ENCODE measurements around the gene C1orf159.

DNA sequence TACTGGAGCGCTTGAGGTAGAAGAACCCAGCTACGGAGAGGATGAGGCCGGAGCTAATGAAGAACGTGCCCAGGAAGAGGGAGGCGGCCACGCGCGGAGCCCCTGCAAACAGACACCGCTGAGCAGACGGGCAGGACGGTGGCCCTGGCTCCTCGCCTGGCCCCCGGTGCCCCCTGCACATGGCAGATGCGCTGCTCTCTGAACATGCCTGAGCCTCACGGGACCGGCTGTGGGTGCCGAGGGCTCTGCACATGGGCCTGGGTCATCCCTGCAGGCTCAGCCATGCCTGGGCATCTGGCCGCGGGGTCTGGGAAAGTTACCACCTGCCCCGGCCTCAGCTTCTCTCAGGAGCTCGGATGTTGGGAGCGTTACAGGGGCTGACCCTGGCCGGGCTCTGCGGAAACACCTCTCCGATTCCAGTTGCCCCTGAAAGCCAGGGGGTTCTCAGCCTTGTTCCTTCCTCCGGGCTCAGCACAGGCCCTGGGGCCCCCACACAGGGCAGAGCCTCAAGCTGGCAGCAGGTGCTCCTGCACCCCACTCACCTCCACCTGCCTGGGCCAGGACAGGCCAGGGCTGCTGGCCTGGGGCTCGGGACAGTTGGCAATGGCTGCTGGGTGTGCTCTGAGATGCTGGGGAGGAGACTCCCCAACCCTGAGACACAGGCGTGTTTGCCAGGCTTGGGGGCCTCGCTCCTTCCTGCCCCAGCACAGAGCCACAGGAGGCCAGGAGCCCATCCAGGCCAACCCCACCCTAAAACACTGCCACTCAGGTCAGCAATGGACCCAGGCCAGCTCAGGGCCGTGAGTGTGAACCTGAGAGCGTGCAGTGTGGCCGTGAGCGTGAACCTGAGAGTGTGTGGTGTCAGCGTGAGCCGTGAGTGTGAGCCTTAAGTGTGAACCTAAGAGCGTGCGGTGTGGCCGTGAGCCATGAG lies 29.7 kb downstream of the C1orf159 start:
- TF ChIP-seq CTCF (IDR thresholded peaks at IDR 0.05; ENCODE audit: low read depth, low read length, missing input control) (no peak), TAF1 (conservative IDR thresholded peaks at IDR 0.05) (no peak), RAD21 (IDR thresholded peaks at IDR 0.05) (no peak), GABPA (IDR thresholded peaks at IDR 0.05 in 1 of 2, conservative IDR thresholded peaks at IDR 0.05 in 1 of 2) (no peak), FOXA1 (IDR thresholded peaks at IDR 0.05) (no peak), HNF4G (IDR thresholded peaks at IDR 0.05) (no peak), SP1 (IDR thresholded peaks at IDR 0.05) (no peak), JUND (IDR thresholded peaks at IDR 0.05) (no peak), ATF3 (IDR thresholded peaks at IDR 0.05) (no peak), EGR1 (IDR thresholded peaks at IDR 0.05; ENCODE audit: low read depth in 2 of 2) (no peak)
- TF ChIP-seq, protein P1, sequence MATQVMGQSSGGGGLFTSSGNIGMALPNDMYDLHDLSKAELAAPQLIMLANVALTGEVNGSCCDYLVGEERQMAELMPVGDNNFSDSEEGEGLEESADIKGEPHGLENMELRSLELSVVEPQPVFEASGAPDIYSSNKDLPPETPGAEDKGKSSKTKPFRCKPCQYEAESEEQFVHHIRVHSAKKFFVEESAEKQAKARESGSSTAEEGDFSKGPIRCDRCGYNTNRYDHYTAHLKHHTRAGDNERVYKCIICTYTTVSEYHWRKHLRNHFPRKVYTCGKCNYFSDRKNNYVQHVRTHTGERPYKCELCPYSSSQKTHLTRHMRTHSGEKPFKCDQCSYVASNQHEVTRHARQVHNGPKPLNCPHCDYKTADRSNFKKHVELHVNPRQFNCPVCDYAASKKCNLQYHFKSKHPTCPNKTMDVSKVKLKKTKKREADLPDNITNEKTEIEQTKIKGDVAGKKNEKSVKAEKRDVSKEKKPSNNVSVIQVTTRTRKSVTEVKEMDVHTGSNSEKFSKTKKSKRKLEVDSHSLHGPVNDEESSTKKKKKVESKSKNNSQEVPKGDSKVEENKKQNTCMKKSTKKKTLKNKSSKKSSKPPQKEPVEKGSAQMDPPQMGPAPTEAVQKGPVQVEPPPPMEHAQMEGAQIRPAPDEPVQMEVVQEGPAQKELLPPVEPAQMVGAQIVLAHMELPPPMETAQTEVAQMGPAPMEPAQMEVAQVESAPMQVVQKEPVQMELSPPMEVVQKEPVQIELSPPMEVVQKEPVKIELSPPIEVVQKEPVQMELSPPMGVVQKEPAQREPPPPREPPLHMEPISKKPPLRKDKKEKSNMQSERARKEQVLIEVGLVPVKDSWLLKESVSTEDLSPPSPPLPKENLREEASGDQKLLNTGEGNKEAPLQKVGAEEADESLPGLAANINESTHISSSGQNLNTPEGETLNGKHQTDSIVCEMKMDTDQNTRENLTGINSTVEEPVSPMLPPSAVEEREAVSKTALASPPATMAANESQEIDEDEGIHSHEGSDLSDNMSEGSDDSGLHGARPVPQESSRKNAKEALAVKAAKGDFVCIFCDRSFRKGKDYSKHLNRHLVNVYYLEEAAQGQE (IDR thresholded peaks at IDR 0.05): no peak

Data from liver (tissue), 3 donors.